Epithelial cell of proximal tubule (primary cell): ENCODE measurements around the gene ATG2B. TPM values are rescaled to one million over a fixed set of nuclear protein-coding genes. Genes with fewer than 3 reads are reported as not detected.

Experiments used
- DNase-seq: peaks from one replicate; pipeline ENCODE4 v3.0.0-alpha.2; 2011; ENCODE audit warnings: low read depth
- H3K4me3 ChIP-seq: 2 replicates; pipeline ENCODE4 v1.5.1; 2011; ENCODE audit warnings: low read depth, mild to moderate bottlenecking, low read length
- CTCF ChIP-seq: conservative IDR thresholded peaks from 2 replicates; pipeline ENCODE4 v1.5.1; 2012; ENCODE audit warnings: low read depth, mild to moderate bottlenecking, low read length
- total RNA-seq: library from RNA; depleted of rRNA; stranded (reverse); fragments of >200 nt; gene quantifications from 2 replicates; pipeline ENCODE4 v1.2.3, GENCODE V29; 2015

Gene ATG2B
- total RNA-seq, 1 donor from 2014 or later = 8.6 TPM

DNA sequence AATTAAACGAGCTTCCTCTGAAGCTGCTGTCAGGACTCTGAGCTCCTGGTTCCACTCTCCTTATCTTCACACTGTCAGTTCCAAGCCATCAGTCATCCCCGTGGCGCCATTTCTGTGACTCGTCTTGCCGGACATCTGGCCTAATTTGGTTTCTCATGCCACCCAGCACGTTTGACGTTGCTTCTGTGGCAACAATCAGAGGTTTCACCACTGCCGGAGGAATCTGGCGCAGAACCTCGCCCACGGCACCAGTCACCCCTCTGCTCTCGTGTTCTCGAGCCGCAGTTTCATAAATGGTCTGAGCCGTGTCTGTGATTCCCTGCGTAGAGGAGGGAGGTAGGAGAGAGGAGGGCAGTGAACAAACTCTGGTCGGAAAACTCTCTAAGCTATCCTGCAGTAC is 77.5 kb downstream of the ATG2B start:
- no peak overlapping the region for H3K4me3 ChIP-seq
- TF ChIP-seq CTCF = no peak
- no peak for DNase-seq

DNA sequence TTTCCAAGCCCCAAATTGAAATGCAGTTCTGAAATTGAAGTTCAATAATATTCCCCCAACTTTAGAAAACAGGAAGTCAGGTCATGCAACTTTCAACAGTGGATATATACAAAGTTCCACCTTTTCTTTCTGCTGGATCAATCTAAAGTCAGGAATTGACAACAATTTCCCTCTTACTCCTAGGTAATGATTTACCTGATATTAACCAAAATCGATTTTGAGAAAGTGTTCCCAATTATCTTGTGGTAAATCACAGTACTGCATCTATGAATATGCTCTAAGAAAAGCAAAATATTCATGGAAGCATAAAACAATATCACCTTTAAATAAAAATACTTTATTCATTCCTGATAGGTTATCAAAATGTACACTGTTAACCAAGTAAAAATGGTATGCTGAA is 78.7 kb downstream of the ATG2B start:
- no peak for TF ChIP-seq CTCF
- H3K4me3 ChIP-seq = no peak overlapping the region
- DNase-seq = no peak

DNA sequence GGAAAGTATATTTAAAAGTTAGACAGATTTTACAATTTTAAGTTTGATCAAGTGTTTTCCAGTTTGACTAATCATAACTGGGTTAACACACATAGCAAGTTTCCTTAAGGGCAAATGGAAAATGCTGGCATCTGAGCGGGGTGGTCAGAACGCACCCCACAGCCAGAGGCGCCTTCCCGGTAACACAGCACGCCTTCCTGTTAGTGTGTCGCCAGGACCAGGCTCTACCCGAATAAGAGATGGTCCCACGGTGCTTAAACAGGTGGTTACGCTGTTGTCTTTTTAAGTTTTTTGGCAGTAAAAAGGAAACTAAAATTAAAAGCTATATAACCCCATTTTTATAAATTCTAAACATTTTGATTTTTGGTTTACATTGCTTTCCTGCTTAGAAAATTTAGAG is 79.1 kb downstream of the ATG2B start:
- DNase-seq = no peak
- H3K4me3 ChIP-seq = no peak overlapping the region
- no peak for TF ChIP-seq CTCF

DNA sequence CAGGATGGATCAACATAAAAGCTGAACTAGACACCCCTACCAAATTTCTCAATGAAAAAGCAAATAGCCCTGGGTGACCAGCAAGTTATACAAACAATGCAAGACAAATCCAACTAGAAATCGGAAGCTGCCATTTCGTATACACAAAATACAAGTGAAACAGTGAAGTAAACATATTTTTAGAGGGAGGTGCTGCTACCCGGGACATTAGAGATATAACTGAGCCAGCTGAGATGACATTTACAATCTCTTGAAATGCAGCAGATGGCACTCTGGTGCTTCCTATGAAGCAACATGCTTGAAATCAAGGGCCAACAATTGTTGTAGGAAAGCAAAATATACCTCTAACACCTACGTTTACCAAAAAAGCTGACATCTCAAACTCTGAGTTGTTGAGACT is 81.7 kb downstream of the ATG2B start:
- no peak for DNase-seq
- H3K4me3 ChIP-seq = no peak overlapping the region
- no peak for TF ChIP-seq CTCF

- no peak overlapping the region for H3K4me3 ChIP-seq
- TF ChIP-seq CTCF = no peak
- DNase-seq = no peak
Observed at GRCh38 chr14:96280104-96280503, 83.0 kb downstream of the ATG2B start.

DNA sequence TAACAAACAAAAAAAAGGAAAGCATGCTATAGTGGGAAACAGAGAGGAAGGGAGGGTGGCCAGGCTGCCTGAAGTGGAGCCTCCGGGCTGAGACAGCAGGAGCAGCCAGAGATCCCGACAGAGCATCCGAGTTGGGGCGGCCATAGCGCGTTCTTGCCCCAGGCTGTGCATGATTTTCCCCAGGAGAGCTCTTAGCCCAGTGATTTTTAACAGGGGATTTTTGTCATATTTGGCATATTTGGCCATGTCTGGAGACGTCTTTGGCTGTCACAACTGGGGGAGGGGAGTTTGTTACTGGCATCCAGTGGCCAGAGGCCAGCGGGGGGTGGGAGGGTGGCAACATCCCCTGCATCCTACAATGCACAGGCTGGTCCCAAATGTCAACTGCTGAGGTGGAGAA is 83.6 kb downstream of the ATG2B start:
- no peak overlapping the region for H3K4me3 ChIP-seq
- no peak for DNase-seq
- TF ChIP-seq CTCF = no peak

DNA sequence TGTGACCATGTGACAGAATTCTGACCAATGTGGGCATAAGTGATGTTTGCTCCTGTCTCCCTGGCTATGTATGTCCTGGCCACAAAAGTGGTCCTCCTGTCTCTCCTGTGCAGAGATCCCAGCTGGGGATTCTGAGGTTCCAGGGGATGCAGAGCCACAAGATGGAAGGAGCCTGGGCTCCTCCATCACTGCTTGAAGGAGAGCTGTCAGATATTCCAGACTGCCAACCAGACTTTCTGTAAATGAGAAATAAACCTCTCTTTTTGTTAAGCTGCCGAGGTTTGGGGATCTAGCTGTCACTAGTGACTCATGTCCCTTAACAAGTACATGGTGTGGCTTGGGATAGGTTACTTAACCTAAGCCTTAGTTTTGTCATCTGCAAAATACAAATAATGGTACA is 85.3 kb downstream of the ATG2B start:
- no peak for DNase-seq
- H3K4me3 ChIP-seq = no peak overlapping the region
- no peak for TF ChIP-seq CTCF
